ENCODE measurements around the gene PLCB1. TPM values are rescaled to one million over a fixed set of nuclear protein-coding genes. Genes with fewer than 3 reads are reported as not detected.

PLCB1 gene
- total RNA-seq, 3 donors from 2014 or later: 7.2 to 50.7 (median 8.8) TPM

GRCh38 chr20:8408587-8409307 is 276.7 kb downstream of the PLCB1 start:
- H3K4me3 ChIP-seq: no peak overlapping the region
- intact Hi-C loops (cut with DNase I, micrococcal nuclease): no loop called here
- H3K36me3 ChIP-seq (ENCODE audit: low read depth): no peaks in the 10 kb centered on the region
- H3K4me1 ChIP-seq (ENCODE audit: low read depth): no peaks in the 10 kb centered on the region
- no peak for DNase-seq
- no peak for ATAC-seq
- TF ChIP-seq CTCF (IDR thresholded peaks at IDR 0.05): no peak
- H3K9me3 ChIP-seq: no peaks in the 10 kb centered on the region

GRCh38 chr20:8413691-8414090 is 281.6 kb downstream of the PLCB1 start:
- no peak for TF ChIP-seq CTCF (IDR thresholded peaks at IDR 0.05)
- Histone ChIP-seq H3K4me1 (ENCODE audit: low read depth) (no peaks in the 10 kb centered on the region), H3K36me3 (ENCODE audit: low read depth) (no peaks in the 10 kb centered on the region), H3K4me3 (no peak overlapping the region), H3K9me3 (no peaks in the 10 kb centered on the region)
- ATAC-seq (no peak), DNase-seq (no peak)
- intact Hi-C loops (cut with DNase I, micrococcal nuclease): no loop called here

DNA sequence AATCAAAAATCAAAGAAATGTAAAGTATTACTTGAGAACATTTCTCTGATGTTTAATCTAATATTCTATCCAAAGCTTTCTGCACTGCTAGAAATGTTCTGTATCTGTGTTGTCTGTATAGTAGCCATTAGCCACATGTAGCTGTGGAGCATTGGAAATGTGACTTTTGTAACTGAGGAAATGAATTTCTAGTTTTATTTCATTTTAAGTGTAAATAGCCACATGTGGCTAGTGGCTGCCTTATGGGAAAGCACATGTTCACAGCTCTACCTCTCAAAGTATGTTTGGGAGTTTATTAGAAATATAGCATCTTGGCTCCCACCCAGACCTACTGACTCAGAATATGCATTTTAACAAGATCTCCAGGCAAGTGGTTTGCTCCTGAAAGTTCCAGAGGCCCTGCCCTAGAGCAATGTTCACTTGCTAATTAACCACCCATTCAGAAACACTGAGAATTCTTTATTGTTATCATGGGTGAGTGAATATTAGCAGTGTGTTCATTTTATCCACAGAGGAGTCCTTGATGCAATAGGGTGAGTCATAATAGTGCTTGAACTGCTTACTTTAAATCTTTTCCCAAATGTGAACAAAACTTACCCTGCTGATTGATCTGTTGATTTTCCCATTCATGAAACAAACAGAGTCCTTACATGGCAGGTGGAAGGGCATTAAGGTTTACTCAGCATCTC is 282.7 kb downstream of the PLCB1 start:
- peak; percentile 19 for ATAC-seq
- no peak for TF ChIP-seq CTCF (IDR thresholded peaks at IDR 0.05)
- H3K36me3 ChIP-seq (ENCODE audit: low read depth): no peaks in the 10 kb centered on the region
- no peaks in the 10 kb centered on the region for H3K9me3 ChIP-seq
- intact Hi-C loops (cut with DNase I, micrococcal nuclease): no loop called here
- no peak overlapping the region for H3K4me3 ChIP-seq
- no peaks in the 10 kb centered on the region for H3K4me1 ChIP-seq (ENCODE audit: low read depth)
- no peak for DNase-seq

- intact Hi-C loops (cut with DNase I, micrococcal nuclease): no loop called here
Measured at GRCh38 chr20:8421981-8422380, 289.9 kb downstream of the PLCB1 start.

GRCh38 chr20:8423482-8423881 is 291.4 kb downstream of the PLCB1 start:
- no peak overlapping the region for H3K4me3 ChIP-seq
- intact Hi-C loops (cut with DNase I, micrococcal nuclease): no loop called here
- DNase-seq: no peak
- no peaks in the 10 kb centered on the region for H3K4me1 ChIP-seq (ENCODE audit: low read depth)
- no peak for ATAC-seq
- H3K9me3 ChIP-seq: no peaks in the 10 kb centered on the region
- no peak for TF ChIP-seq CTCF (IDR thresholded peaks at IDR 0.05)
- H3K36me3 ChIP-seq (ENCODE audit: low read depth): no peaks in the 10 kb centered on the region

More at GRCh38 chr20:8421981-8422380, 289.9 kb downstream of the PLCB1 start:
- no peaks in the 10 kb centered on the region for H3K4me1 ChIP-seq (ENCODE audit: low read depth)
- no peaks in the 10 kb centered on the region for H3K36me3 ChIP-seq (ENCODE audit: low read depth)
- DNase-seq: no peak
- no peak for ATAC-seq
- H3K4me3 ChIP-seq: no peak overlapping the region
- TF ChIP-seq CTCF (IDR thresholded peaks at IDR 0.05): no peak
- H3K9me3 ChIP-seq: no peaks in the 10 kb centered on the region

All from mucosa of descending colon (tissue), 3 donors.